NCI-H1436 treated with DMSO at 0.1 percent for 48 hours (cell line): ENCODE results near the gene SLC22A12.

Source experiments
- DNase-seq: peaks from one replicate; lab custom pipeline; 2025; lab: John Stamatoyannopoulos, UW

SLC22A12 gene

GRCh38 chr11:64650923-64651523 is 60.0 kb downstream of the SLC22A12 start:
- DNase-seq, result no peak
